Measurements from ENCODE around the gene EXOC6. TPM values are rescaled to one million over a fixed set of nuclear protein-coding genes. Genes with fewer than 3 reads are reported as not detected.

EXOC6 gene
- total RNA-seq, 1 experiment from 2014 or later = 12.9 TPM

DNA sequence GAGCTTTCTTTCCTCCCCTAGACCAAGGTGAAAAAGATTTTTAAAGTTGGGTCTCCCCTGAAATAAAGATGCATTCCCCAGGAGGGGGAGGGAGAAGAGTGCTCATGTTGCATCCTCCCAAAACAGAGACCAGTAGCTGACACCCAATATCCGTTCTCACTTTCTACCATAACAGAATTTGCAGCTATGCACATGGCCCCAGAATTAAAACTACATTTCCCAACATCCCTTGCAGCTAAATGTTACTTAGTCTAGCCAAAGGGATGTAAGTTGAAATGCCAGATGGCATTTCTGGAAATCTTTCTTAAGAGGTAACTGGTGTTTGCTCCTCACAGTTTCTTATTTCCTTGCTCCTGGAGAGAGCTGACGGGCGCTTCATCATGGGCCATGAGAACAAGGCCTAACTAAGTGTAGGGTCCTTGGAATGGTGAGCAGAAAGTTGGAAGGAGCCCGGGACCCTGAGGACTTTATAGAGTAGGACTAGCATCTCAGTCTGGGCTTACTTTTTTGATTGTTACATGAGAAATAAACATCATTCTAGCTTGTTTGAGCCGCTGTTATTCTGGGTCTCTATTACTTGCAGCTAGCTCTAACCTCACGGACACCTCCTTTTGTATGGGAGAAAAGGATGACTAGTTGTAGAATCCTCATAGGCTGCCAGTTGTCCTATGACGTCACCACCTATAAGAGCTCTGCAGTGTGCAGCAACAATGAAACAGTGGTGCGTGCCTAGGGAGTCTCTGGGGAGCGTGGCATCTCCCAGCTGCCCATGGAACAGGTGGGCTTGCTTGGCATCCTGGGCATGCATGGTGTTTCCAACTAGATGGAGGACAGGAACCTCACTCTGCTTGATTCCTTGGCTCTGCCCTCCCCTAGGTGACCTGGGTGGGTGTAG is 46.1 kb upstream of the EXOC6 start:
- CTCF ChIA-PET = no interaction called here
- no peak; the same call in 1 of the 2 replicates for ATAC-seq

More for the DNA sequence above, 46.1 kb upstream of the EXOC6 start:
- H3K4me3 ChIP-seq (replicated peaks in 1 of 2; ENCODE audit: low read depth in 1 of 2, low read length in 2 of 2) = no peak overlapping the region
- no peak for DNase-seq (ENCODE audit: low read depth, low spot score)
- H3K4me1 ChIP-seq (ENCODE audit: control insufficient read depth in 1 of 2, insufficient read depth in 2 of 2, low read length in 2 of 2) = peaks cover 6 to 8% of the 10 kb centered on the region in 2 experiments; a peak in 3 of 4 replicates
- no peaks in the 10 kb centered on the region for H3K36me3 ChIP-seq (ENCODE audit: control insufficient read depth in 1 of 2, insufficient read depth in 2 of 2, low read length in 2 of 2)
- no peak overlapping the region for H3K27ac ChIP-seq (ENCODE audit: low read depth, low read length)
- intact Hi-C loops (cut with micrococcal nuclease) = no loop called here
- H3K79me2 ChIP-seq (ENCODE audit: insufficient read depth, low read length) = no peaks in the 10 kb centered on the region
- TF ChIP-seq, protein P1, sequence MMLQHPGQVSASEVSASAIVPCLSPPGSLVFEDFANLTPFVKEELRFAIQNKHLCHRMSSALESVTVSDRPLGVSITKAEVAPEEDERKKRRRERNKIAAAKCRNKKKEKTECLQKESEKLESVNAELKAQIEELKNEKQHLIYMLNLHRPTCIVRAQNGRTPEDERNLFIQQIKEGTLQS (IDR thresholded peaks at IDR 0.05) = no peak
- TF ChIP-seq POLR2AphosphoS5 (IDR thresholded peaks at IDR 0.05; ENCODE audit: low read depth, low read length) (no peak), POLR2A (IDR thresholded peaks at IDR 0.05; ENCODE audit: borderline replicate concordance, extremely low read depth, insufficient read depth, insufficient read length) (no peak), SIN3A (IDR thresholded peaks at IDR 0.05; ENCODE audit: low read depth) (no peak), MAX (IDR thresholded peaks at IDR 0.05) (no peak), ZNF274 (IDR thresholded peaks at IDR 0.05; ENCODE audit: low read depth, low read length) (no peak), ZFX (IDR thresholded peaks at IDR 0.05) (no peak), CEBPB (IDR thresholded peaks at IDR 0.05; ENCODE audit: low read depth) (no peak), FOSL1 (IDR thresholded peaks at IDR 0.05; ENCODE audit: low read depth) (no peak), JUND (IDR thresholded peaks at IDR 0.05) (no peak), EGR1 (IDR thresholded peaks at IDR 0.05; ENCODE audit: low read depth) (no peak), ELF1 (IDR thresholded peaks at IDR 0.05; ENCODE audit: borderline replicate concordance, low read depth) (no peak), SRF (IDR thresholded peaks at IDR 0.05; ENCODE audit: low read depth) (no peak), EZH2 (IDR thresholded peaks at IDR 0.05) (no peak), CBX3 (IDR thresholded peaks at IDR 0.05; ENCODE audit: low read depth) (no peak), RAD21 (IDR thresholded peaks at IDR 0.05; ENCODE audit: low read depth) (no peak), ZBTB33 (IDR thresholded peaks at IDR 0.05; ENCODE audit: extremely low read depth, insufficient replicate concordance, low read length) (no peak), SP1 (IDR thresholded peaks at IDR 0.05; ENCODE audit: low read depth) (no peak), YY1 (IDR thresholded peaks at IDR 0.05; ENCODE audit: extremely low read depth, insufficient replicate concordance, low read depth, low read length) (no peak)
- TF ChIP-seq, protein P2, sequence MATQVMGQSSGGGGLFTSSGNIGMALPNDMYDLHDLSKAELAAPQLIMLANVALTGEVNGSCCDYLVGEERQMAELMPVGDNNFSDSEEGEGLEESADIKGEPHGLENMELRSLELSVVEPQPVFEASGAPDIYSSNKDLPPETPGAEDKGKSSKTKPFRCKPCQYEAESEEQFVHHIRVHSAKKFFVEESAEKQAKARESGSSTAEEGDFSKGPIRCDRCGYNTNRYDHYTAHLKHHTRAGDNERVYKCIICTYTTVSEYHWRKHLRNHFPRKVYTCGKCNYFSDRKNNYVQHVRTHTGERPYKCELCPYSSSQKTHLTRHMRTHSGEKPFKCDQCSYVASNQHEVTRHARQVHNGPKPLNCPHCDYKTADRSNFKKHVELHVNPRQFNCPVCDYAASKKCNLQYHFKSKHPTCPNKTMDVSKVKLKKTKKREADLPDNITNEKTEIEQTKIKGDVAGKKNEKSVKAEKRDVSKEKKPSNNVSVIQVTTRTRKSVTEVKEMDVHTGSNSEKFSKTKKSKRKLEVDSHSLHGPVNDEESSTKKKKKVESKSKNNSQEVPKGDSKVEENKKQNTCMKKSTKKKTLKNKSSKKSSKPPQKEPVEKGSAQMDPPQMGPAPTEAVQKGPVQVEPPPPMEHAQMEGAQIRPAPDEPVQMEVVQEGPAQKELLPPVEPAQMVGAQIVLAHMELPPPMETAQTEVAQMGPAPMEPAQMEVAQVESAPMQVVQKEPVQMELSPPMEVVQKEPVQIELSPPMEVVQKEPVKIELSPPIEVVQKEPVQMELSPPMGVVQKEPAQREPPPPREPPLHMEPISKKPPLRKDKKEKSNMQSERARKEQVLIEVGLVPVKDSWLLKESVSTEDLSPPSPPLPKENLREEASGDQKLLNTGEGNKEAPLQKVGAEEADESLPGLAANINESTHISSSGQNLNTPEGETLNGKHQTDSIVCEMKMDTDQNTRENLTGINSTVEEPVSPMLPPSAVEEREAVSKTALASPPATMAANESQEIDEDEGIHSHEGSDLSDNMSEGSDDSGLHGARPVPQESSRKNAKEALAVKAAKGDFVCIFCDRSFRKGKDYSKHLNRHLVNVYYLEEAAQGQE (IDR thresholded peaks at IDR 0.05; ENCODE audit: low read depth) = no peak
- H3K9me2 ChIP-seq (ENCODE audit: insufficient read depth) = no peaks in the 10 kb centered on the region
- BruUV-seq (replicated peaks) = no TSS peak
- ChIA-PET POLR2A (no interaction called here), RAD21 (ENCODE audit: low non-redundant PET in 1 of 2, low total read pairs in 2 of 2, uncharacterized antibody in 2 of 2, unreplicated experiment in 2 of 2) (no interaction called here)
- no peaks in the 10 kb centered on the region for H4K20me1 ChIP-seq (ENCODE audit: insufficient read depth)
- H3K9ac ChIP-seq (ENCODE audit: low read length) = no peak overlapping the region
- no peaks in the 10 kb centered on the region for H3K9me3 ChIP-seq (ENCODE audit: control insufficient read depth in 1 of 2, insufficient read depth in 1 of 2, low read depth in 1 of 2, low read length in 2 of 2)
- no peaks in the 10 kb centered on the region for H3K27me3 ChIP-seq (ENCODE audit: insufficient read depth, low read length)
- H2AFZ ChIP-seq (ENCODE audit: low read depth, low read length, poor library complexity, severe bottlenecking) = no peak overlapping the region
- no peak overlapping the region for H3K4me2 ChIP-seq (ENCODE audit: low read length)
